GM21717 (cell line): ENCODE results near the gene GBX1.

ENCODE experiments used
- ATAC-seq: cut with Tn5 transposase; IDR thresholded peaks from one replicate; pipeline ENCODE4 v1.9.1; 2021; ENCODE audit warnings: mild to moderate bottlenecking, moderate library complexity; ENCODE audit not compliant: unreplicated experiment

The GBX1 gene

GRCh38 chr7:151141311-151141854 is 26.1 kb downstream of the GBX1 start:
- no peak for ATAC-seq

GRCh38 chr7:151140826-151141225 is 26.7 kb downstream of the GBX1 start:
- ATAC-seq, result no peak

GRCh38 chr7:151139791-151140190 is 27.7 kb downstream of the GBX1 start:
- ATAC-seq, result no peak

GRCh38 chr7:151139071-151139790 is 28.3 kb downstream of the GBX1 start:
- ATAC-seq, result no peak

- ATAC-seq, result no peak
These were observed 29.2 kb downstream of the GBX1 start for GRCh38 chr7:151138153-151138851.

- no peak for ATAC-seq
These were observed 29.7 kb downstream of the GBX1 start for GRCh38 chr7:151137791-151138152.

- ATAC-seq, result no peak
These were observed 30.3 kb downstream of the GBX1 start for GRCh38 chr7:151137076-151137675.

- ATAC-seq, result no peak
These were observed 31.3 kb downstream of the GBX1 start for GRCh38 chr7:151135866-151136843.

GRCh38 chr7:151135525-151135845 is 32.0 kb downstream of the GBX1 start:
- no peak for ATAC-seq

GRCh38 chr7:151134743-151135524 is 32.6 kb downstream of the GBX1 start:
- ATAC-seq, result no peak

- no peak for ATAC-seq
These were observed 33.3 kb downstream of the GBX1 start for GRCh38 chr7:151133986-151134742.

GRCh38 chr7:151133266-151133985 is 34.1 kb downstream of the GBX1 start:
- ATAC-seq, result no peak

- no peak for ATAC-seq
These were observed 34.9 kb downstream of the GBX1 start for GRCh38 chr7:151132461-151133205.

- ATAC-seq, result no peak
These were observed 35.8 kb downstream of the GBX1 start for GRCh38 chr7:151131592-151132293.

- no peak for ATAC-seq
These were observed 36.3 kb downstream of the GBX1 start for GRCh38 chr7:151131224-151131591.

GRCh38 chr7:151130741-151131157 is 36.7 kb downstream of the GBX1 start:
- no peak for ATAC-seq

GRCh38 chr7:151129960-151130591 is 37.4 kb downstream of the GBX1 start:
- no peak for ATAC-seq
